HG03175 (cell line): ENCODE data around the gene DAGLB.
"Not testable (repeated sequence)": the region's sequence is repeated elsewhere in the genome, so short reads cannot be mapped to it uniquely, and the experiment has no call there.

Experiments
- ATAC-seq: cut with Tn5 transposase; IDR thresholded peaks from one replicate; pipeline ENCODE4 v1.9.1; 2021; ENCODE audit warnings: mild to moderate bottlenecking, moderate library complexity; ENCODE audit not compliant: unreplicated experiment

DAGLB gene

GRCh38 chr7:6378556-6378955 lies 69.2 kb downstream of the DAGLB start:
- ATAC-seq = not testable (repeated sequence)

DNA sequence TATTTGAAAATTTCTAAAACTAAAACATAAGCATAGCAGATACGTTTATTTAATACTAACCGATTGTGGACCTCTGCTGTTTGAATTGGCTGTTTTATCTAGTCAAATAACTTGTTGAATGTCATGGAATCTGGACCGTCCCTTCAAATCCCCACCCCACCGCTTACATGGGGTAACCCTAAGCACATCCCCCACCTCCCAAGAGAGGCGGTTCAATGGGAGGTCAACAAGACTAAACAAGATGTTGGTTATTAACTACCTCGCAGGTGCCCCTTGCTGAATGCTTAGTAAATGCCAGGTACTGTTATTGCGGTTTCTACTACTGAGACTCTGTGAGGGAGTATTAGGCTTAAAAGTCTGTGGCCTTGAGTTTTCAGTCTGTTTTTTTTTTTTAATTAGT lies 70.9 kb downstream of the DAGLB start:
- ATAC-seq = no peak

GRCh38 chr7:6375348-6376101 lies 72.2 kb downstream of the DAGLB start:
- ATAC-seq = no peak

DNA sequence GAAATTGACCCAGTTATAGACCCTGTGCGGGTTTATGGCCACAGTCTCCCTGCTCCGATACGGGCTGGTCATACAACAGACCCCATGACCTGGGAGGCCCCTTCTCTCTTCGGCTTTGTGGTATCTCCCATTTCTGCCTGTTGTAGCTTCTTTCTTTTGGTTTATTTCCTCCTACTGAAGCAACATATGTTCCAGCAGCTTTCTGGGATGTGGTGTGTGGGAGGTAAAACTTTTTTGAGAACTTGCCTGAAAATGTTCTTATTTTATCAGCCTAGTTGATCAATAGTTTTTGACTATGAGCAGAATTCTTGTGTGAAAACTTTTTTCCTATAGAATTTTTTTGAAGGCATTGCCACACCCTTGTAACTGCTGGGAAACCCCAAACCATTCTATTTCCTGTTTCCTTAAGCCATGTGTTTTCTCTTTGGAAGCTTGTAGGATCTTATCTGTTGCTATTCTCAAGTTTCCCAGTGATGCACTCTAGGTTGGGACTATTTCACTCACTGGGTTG lies 80.0 kb downstream of the DAGLB start:
- no peak for ATAC-seq

DNA sequence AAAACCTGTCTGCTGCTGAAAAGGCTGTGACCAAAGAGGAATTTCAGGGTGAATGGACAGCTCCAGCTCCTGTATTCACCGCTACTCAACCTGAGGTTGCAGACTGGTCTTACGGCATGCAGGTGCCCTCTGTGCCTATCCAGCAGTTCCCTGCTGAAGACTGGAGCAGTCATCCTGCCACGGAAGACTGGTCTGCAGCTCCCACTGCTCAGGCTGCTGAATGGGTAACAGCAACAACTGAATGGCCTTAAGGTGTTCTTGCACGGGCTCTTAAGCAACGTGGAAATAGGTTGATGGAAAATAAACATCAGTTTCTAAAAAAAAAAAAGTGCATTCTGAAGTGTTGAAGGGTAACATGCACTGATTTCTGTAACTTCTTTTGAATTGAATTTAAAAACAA lies 82.3 kb downstream of the DAGLB start:
- ATAC-seq = no peak

GRCh38 chr7:6360841-6361240 lies 86.9 kb downstream of the DAGLB start:
- no peak for ATAC-seq

GRCh38 chr7:6359734-6360133 lies 88.0 kb downstream of the DAGLB start:
- ATAC-seq = no peak
